Left lung (tissue), 10 donors: Measurements from ENCODE around the gene BRI3BP. TPM values are rescaled to one million over a fixed set of nuclear protein-coding genes. Genes with fewer than 3 reads are reported as not detected.
"Not testable (repeated sequence)": the region's sequence is repeated elsewhere in the genome, so short reads cannot be mapped to it uniquely, and the experiment has no call there.

Experiments used
- ATAC-seq: fragments of 200-7000 bp; cut with Tn5 transposase; one replicate; pipeline ENCODE4 v1.9.1; 2020; ENCODE audit warnings: moderate library complexity
- DNase-seq, 4 donors: peaks; one replicate each; pipeline ENCODE4 v3.0.0-alpha.2; 2013 to 2020
- H3K27ac ChIP-seq, 2 donors: fragments of 200-600 bp; sonication (generic) in 1 of 2; one replicate each; pipeline versions ENCODE4 v1.5.0 to v1.8.0; 2020 to 2021
- H3K27me3 ChIP-seq, 2 donors: fragments of 200-600 bp; sonication (generic) in 1 of 2; one replicate each; pipeline versions ENCODE4 v1.5.0 to v1.8.0; 2020 to 2021
- H3K36me3 ChIP-seq, 2 donors: fragments of 200-600 bp; sonication (generic) in 1 of 2; one replicate each; pipeline versions ENCODE4 v1.5.0 to v1.8.0; 2020 to 2021
- H3K4me1 ChIP-seq, 2 donors: fragments of 200-600 bp; one replicate each; pipeline ENCODE4 v1.8.0; 2021
- H3K4me3 ChIP-seq, 2 donors: fragments of 200-600 bp; sonication (generic) in 1 of 2; one replicate each; pipeline versions ENCODE4 v1.5.0 to v1.8.0; 2020 to 2021; ENCODE audit warnings: mild to moderate bottlenecking in 1 of 2
- H3K9me3 ChIP-seq, 2 donors: fragments of 200-600 bp; sonication (generic) in 1 of 2; one replicate each; pipeline versions ENCODE4 v1.5.0 to v1.8.0; 2020 to 2021
- intact Hi-C, 2 donors: fragments of 100-400 bp; cut with DNase I; formaldehyde crosslinking; loops; one replicate each; pipeline versions ENCODE4 v1.11.2 to v1.14.2; 2022
- polyA plus RNA-seq, 6 donors: library from polyadenylated mRNA; unstranded; fragments of 120-200 nt; gene quantifications; one replicate each; pipeline ENCODE4 v1.2.1, GENCODE V29; 2013; ENCODE audit not compliant: insufficient read length in 6 of 6
- total RNA-seq, 2 donors: library from RNA; stranded (reverse); fragmentation: NEBNext Ultra II Directional; extraction: Animal tissue kit (Norgen Biotek cat#: 25700); gene quantifications; one replicate each; pipeline ENCODE4 v1.2.1, GENCODE V29; 2021
- TF ChIP-seq, protein P1 (sequence below), 2 donors: fragments of 200-600 bp; sonication (generic) in 1 of 2; IDR thresholded peaks; one replicate each; pipeline versions ENCODE4 v1.5.0 to v1.8.0; 2021; ENCODE audit warnings: antibody characterized with exemption in 2 of 2
- donor health status: DM: no; HTN: yes; CAD: no.
- donor health status: DM: no; HTN: no; CAD: no.

The BRI3BP gene
- total and polyA plus RNA-seq, 8 donors: 4.9 to 16.3 (median 7.0) TPM

DNA sequence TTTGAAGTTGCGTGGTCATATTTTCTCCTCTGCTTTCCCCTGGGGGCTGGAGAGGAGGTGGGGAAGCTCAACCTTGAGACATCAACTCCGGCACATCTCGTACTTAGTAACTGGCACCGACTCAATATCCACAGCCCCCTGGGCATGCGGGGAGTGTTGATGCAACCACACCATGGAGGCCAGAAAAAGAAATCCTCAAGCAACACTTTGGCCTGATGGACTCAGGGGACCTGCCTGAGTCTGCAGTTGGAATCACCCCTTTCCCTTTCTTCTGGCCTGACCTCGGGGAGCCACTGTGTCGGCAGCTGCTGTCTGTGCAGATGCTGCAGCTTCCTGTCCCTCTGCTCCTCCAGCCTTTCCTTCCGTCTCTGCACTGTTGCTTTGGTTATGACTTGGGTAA, 60.4 kb downstream of the BRI3BP start:
- DNase-seq (no peak), ATAC-seq (no peak)
- intact Hi-C loops: no loop called here
- H3K4me3 ChIP-seq: no peak overlapping the region
- H3K27me3 ChIP-seq: peaks cover 0 to 6% of the 10 kb centered on the region in 2 donors
- H3K4me1 ChIP-seq: peaks cover 0 to 6% of the 10 kb centered on the region in 2 donors
- TF ChIP-seq, protein P1, sequence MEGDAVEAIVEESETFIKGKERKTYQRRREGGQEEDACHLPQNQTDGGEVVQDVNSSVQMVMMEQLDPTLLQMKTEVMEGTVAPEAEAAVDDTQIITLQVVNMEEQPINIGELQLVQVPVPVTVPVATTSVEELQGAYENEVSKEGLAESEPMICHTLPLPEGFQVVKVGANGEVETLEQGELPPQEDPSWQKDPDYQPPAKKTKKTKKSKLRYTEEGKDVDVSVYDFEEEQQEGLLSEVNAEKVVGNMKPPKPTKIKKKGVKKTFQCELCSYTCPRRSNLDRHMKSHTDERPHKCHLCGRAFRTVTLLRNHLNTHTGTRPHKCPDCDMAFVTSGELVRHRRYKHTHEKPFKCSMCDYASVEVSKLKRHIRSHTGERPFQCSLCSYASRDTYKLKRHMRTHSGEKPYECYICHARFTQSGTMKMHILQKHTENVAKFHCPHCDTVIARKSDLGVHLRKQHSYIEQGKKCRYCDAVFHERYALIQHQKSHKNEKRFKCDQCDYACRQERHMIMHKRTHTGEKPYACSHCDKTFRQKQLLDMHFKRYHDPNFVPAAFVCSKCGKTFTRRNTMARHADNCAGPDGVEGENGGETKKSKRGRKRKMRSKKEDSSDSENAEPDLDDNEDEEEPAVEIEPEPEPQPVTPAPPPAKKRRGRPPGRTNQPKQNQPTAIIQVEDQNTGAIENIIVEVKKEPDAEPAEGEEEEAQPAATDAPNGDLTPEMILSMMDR (IDR thresholded peaks at IDR 0.05): no peak
- H3K27ac ChIP-seq: no peak overlapping the region
- H3K36me3 ChIP-seq: no peaks in the 10 kb centered on the region
- H3K9me3 ChIP-seq: no peaks in the 10 kb centered on the region

DNA sequence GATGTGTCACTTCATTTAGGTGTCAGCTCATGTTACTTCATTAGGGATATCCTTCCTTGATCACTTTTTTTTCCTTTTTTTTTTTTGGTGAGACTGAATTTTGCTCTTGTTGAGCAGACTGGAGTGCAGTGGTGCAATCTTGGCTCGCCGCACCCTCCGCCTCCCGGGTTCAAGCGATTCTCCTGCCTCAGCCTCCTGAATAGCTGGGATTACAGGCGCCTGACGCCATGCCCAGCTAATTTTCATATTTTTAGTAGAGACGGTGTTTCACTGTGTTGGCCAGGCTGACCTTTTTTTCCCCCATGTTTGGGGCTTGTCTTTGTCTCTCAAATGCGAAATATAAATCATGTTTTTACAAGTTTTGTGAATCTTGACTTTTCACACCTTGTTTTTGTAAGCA, 62.1 kb downstream of the BRI3BP start:
- no peak for DNase-seq
- no peak overlapping the region for H3K27ac ChIP-seq
- no peak for ATAC-seq
- no peak overlapping the region for H3K4me3 ChIP-seq
- TF ChIP-seq, protein P1 (IDR thresholded peaks at IDR 0.05): no peak
- H3K4me1 ChIP-seq: no peaks in the 10 kb centered on the region
- H3K9me3 ChIP-seq: no peaks in the 10 kb centered on the region
- peaks cover 0 to 6% of the 10 kb centered on the region in 2 donors for H3K27me3 ChIP-seq
- H3K36me3 ChIP-seq: no peaks in the 10 kb centered on the region
- intact Hi-C loops: no loop called here

DNA sequence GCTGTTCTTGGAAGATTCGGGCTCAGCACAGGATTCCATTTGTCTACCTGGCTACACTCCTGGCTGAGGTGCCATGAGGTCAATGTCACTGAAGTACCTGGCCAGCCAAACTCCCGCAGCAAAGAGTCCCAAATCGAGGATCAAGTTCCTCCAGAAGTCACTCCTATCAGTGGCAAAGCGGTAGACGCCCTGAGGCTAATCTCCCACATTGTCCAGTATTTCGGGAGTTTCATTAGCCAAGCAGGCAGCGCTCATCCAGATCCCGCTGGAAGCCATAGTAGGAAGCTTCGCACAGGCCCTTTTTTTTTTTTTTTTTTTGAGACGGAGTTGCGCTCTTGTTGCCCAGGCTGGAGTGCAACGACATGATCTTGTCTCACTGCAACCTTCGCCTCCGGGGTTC, 62.9 kb downstream of the BRI3BP start:
- Histone ChIP-seq H3K4me3 (no peak overlapping the region), H3K36me3 (no peaks in the 10 kb centered on the region), H3K27ac (no peak overlapping the region), H3K9me3 (no peaks in the 10 kb centered on the region), H3K27me3 (peaks cover 0 to 6% of the 10 kb centered on the region in 2 donors), H3K4me1 (no peaks in the 10 kb centered on the region)
- no peak for DNase-seq
- TF ChIP-seq, protein P1 (IDR thresholded peaks at IDR 0.05): no peak
- intact Hi-C loops: no loop called here
- no peak for ATAC-seq

DNA sequence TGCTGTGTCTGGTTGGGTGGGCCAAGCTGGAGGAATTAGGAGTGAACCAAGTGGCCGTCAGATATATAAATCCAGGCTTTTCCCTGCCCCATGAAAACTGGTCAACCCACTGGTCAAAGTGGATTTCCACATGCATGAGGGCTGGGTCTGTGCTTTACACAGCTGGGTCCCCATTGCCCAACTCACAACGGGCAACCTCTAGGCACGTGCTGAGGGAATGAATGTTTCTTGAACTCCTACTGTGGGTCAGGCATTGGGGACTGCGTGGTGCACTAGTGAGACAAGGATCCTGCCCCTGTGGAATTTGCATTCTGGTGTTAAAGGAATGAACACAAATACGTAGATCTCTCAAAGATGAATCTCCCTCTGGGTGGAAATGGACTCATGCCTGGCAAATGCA, 64.3 kb downstream of the BRI3BP start:
- no peaks in the 10 kb centered on the region for H3K4me1 ChIP-seq
- peaks cover 0 to 6% of the 10 kb centered on the region in 2 donors for H3K27me3 ChIP-seq
- DNase-seq (no peak), ATAC-seq (no peak)
- peaks cover 0 to 2% of the 10 kb centered on the region in 2 donors for H3K9me3 ChIP-seq
- intact Hi-C loops: no loop called here
- H3K36me3 ChIP-seq: no peaks in the 10 kb centered on the region
- no peak overlapping the region for H3K27ac ChIP-seq
- H3K4me3 ChIP-seq: no peak overlapping the region
- TF ChIP-seq, protein P1 (IDR thresholded peaks at IDR 0.05): no peak

DNA sequence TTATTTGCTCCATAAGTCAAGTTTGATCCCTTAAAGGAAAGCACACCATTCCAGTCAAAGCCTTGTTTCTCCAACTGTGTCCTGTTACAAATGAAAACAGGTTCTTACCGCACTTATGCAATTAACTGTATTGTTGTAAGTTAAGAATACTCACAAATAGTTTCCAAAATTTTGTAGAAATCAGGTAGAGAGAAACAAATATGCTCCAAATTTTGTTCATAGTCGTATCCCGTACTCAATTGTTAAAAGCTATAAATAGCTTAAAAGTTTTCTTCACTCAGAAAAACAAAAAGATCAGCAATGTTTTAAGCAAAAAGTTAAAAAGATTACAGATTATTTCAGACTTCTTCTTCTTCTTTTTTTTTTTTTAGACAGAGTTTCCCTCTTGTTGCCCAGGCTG, 67.8 kb downstream of the BRI3BP start:
- Histone ChIP-seq H3K4me3 (no peak overlapping the region), H3K27ac (no peak overlapping the region), H3K27me3 (peaks cover 0 to 16% of the 10 kb centered on the region in 2 donors), H3K4me1 (peaks cover 0 to 14% of the 10 kb centered on the region in 2 donors), H3K36me3 (no peaks in the 10 kb centered on the region), H3K9me3 (peaks cover 0 to 2% of the 10 kb centered on the region in 2 donors)
- DNase-seq (no peak), ATAC-seq (no peak)
- TF ChIP-seq, protein P1 (IDR thresholded peaks at IDR 0.05): no peak
- intact Hi-C loops: no loop called here

DNA sequence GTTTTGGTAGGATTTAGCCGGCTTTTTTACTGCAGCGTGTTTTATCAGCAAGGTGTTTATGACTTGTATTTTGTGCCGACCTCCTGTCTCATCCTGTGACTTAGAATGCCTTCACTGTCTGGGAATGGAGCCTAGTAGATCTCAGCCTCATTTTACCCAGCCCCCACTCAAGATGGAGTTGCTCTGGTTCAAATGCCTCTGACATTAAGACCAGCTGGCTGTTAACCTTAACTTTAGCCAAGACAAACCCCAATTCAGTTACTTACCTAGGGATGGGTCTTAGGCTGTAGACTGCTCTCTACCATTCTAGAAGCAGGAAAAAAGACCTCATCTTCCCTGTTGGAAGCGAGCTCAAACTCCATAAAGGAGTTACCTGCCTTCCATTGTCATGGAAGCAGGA, 70.1 kb downstream of the BRI3BP start:
- H3K9me3 ChIP-seq, ATAC-seq, DNase-seq, H3K36me3 ChIP-seq, H3K4me3 ChIP-seq, intact Hi-C loops, H3K27ac ChIP-seq: not testable (repeated sequence)
- H3K27me3 ChIP-seq: peaks cover 0 to 13% of the 10 kb centered on the region in 2 donors
- H3K4me1 ChIP-seq: peaks cover 0 to 24% of the 10 kb centered on the region in 2 donors
